NB4 (cell line): Measurements from ENCODE around the gene MOB1B.

Experiments used
- DNase-seq: peaks from one replicate; pipeline ENCODE4 v3.0.0; 2010; ENCODE audit warnings: low read depth
- H3K4me3 ChIP-seq: one replicate; pipeline ENCODE4 v1.5.1; 2011; ENCODE audit warnings: mild to moderate bottlenecking, low read depth, low read length, moderate library complexity
- MAX ChIP-seq: IDR thresholded peaks from 2 replicates; pipeline ENCODE4 v1.6.1; 2011; ENCODE audit warnings: low read depth, low read length
- MYC ChIP-seq: IDR thresholded peaks from 2 replicates; pipeline ENCODE4 v1.6.1; 2011; ENCODE audit warnings: low read depth, low read length
- POLR2A ChIP-seq: IDR thresholded peaks from 2 replicates; pipeline ENCODE4 v1.6.1; 2011; ENCODE audit warnings: mild to moderate bottlenecking; ENCODE audit not compliant: insufficient read length; ENCODE audit errors: extremely low read depth
- TF ChIP-seq, protein P1 (sequence below): IDR thresholded peaks from one replicate; pipeline ENCODE4 v1.5.1; 2012; ENCODE audit warnings: low read depth, low read length

Gene MOB1B

GRCh38 chr4:70915036-70915815, 13.1 kb downstream of the MOB1B start:
- H3K4me3 ChIP-seq: no peak overlapping the region
- no peak for DNase-seq
- TF ChIP-seq MYC: no peak

GRCh38 chr4:70915874-70916559, 13.8 kb downstream of the MOB1B start:
- TF ChIP-seq, protein P1, sequence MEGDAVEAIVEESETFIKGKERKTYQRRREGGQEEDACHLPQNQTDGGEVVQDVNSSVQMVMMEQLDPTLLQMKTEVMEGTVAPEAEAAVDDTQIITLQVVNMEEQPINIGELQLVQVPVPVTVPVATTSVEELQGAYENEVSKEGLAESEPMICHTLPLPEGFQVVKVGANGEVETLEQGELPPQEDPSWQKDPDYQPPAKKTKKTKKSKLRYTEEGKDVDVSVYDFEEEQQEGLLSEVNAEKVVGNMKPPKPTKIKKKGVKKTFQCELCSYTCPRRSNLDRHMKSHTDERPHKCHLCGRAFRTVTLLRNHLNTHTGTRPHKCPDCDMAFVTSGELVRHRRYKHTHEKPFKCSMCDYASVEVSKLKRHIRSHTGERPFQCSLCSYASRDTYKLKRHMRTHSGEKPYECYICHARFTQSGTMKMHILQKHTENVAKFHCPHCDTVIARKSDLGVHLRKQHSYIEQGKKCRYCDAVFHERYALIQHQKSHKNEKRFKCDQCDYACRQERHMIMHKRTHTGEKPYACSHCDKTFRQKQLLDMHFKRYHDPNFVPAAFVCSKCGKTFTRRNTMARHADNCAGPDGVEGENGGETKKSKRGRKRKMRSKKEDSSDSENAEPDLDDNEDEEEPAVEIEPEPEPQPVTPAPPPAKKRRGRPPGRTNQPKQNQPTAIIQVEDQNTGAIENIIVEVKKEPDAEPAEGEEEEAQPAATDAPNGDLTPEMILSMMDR: no peak
- TF ChIP-seq POLR2A (no peak), MAX (no peak), MYC (no peak)
- DNase-seq: no peak
- no peak overlapping the region for H3K4me3 ChIP-seq

- no peak overlapping the region for H3K4me3 ChIP-seq
- TF ChIP-seq POLR2A: no peak
- no peak for TF ChIP-seq MYC
- TF ChIP-seq, protein P1: no peak
- TF ChIP-seq MAX: no peak
- no peak for DNase-seq
Observed at GRCh38 chr4:70920592-70920991, 18.4 kb downstream of the MOB1B start.

DNA sequence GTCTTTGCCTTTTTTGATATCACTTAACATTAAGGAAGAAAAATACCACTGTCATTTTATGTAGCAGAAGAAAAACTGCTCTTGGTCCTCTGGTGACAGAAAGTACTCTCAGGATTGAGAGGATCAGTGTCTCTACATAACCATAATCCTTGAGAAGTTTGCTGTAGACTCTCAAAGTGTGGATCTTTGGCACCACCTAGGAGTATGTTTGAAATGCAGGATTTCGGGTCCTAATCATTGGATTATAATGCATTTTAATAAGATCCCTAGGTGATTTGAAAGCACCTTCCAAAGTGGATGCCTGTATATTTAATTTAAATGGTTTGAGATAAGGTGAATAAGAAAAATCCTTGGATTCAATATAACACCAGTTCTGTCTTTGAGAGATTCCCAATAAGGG, 23.2 kb downstream of the MOB1B start:
- H3K4me3 ChIP-seq: no peak overlapping the region
- no peak for DNase-seq

GRCh38 chr4:70925899-70926635, 23.9 kb downstream of the MOB1B start:
- no peak for TF ChIP-seq POLR2A
- TF ChIP-seq MYC: no peak
- TF ChIP-seq, protein P1: no peak
- no peak for TF ChIP-seq MAX
- H3K4me3 ChIP-seq: no peak overlapping the region
- no peak for DNase-seq

More for the DNA sequence above, 23.2 kb downstream of the MOB1B start:
- TF ChIP-seq MYC (no peak), MAX (no peak), POLR2A (no peak)
- TF ChIP-seq, protein P1: no peak

DNA sequence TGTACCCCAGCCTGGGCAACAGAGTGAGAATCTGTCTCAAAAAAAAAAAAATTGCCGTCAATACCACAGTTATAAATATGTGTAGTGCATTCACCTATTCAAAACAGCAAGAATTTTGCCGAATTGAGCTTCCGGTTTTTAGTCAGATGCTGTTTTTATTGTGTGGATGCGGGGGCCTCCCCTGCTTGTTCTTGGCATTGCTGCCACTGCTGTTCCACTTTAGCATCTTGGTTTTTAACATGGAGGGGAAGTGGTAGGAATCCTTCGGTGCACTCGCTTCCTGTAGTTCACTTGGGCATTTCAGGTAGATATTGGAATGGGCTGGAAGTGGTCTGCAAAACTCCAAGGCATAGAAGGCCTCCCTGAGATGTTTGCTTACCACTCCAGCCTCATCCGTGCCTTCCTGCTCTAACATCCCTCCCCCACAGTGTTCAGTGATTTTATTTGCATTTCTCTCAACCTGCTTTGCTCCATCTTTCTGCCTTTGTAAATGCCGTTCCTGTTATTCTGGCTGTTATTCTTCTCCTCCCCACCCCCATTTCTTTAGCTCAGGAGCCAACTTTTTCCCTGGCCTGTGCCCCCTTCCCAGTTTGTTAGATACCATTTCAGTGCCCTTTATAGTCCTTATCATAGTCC, 25.5 kb downstream of the MOB1B start:
- no peak for DNase-seq
- no peak for TF ChIP-seq MYC
- no peak for TF ChIP-seq POLR2A
- TF ChIP-seq, protein P1: no peak
- TF ChIP-seq MAX: no peak
- H3K4me3 ChIP-seq: no peak overlapping the region
